Right forelimb (tissue), 1 donor: Measurements from ENCODE around the gene USF2.
"Not testable (repeated sequence)": the region's sequence is repeated elsewhere in the genome, so short reads cannot be mapped to it uniquely, and the experiment has no call there.

Experiments used
- DNase-seq: peaks from one replicate; pipeline ENCODE4 v3.0.0-alpha.2; 2018

Gene USF2

GRCh38 chr19:35268536-35269437 lies at the start of gene USF2:
Gene USF2, plus strand, starts transcription at chr19:35268962. Its CDS starts 140 bp downstream, at chr19:35269102.
- DNase-seq, result peak; percentile 75

DNA sequence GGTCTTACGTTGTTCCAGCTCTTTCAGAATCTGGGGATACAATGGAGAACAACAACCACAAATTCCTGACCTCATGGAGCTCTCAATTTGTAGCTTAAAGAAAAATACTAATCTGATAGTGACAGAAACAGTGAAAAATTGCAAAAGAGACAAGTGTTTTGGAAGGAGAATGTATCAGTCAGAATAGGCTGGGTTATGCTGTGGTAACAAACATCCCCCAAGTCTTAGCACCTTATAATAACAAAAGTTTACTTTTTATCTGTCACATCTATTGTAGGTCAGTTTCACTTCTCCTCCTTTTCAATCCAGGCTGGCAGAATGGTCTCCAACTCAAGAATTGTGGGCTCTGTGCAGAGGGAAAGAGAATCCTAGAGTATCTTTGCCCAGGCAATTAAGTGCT lies 49.8 kb upstream of the USF2 start:
- no peak for DNase-seq

GRCh38 chr19:35220315-35220921 lies 48.3 kb upstream of the USF2 start:
- DNase-seq, result no peak

DNA sequence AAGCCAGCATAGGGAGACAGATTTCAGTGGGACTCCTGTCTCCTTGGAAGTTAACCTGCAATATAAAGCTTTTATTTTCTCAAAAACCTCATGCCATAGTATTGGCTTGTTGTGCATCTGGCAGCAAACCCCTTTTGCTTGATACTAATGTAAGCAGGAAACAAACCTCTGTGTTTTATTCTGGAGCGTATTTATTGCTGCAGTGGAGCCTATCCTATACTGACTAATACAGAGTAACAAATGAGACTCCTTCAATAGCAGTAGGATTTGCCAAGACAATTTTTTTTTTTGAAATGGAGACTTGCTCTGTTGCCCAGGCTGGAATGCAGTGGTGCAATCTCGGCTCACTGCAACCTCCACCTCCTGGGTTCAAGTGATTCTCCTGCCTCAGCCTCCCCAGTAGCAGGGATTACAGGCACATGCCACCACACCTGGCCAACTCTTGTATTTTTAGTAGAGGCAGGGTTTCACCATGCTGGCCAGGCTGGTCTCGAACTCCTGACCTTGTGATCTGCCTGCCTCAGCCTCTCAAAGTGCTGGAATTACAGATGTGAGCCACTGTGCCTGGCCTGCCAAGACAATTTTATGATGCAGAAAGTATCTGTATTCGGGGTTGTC lies 47.7 kb upstream of the USF2 start:
- DNase-seq, result not testable (repeated sequence)

DNA sequence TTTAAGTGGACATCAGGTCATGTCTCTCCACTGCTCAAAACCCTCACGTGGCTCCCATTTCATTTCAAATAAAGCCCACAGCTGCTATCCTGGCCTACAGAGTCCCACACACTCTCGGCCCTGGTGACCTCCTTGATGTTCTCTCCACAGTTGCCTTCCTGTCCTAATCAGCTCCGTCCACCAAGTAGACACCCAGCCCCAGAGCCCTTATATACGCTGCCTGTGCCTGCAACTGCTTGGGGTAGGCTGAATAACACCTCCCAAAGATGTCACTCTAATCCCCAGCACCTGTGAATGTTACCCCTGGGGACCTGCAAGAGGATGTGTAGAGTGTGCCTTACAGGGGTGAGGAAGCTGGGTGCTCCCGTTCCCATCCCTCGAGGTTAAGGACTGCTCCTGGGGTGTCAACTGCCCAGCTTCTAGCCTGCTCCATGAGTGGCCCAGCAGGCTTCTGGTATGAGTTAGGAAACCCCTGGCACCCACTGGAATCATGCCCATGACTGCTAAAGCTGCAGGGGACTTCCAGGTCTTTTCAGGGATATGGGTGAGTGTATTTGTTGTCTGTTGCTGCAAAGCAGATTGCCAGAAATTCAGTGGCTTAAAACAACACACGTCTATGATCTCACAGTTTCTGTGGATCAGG lies 46.3 kb upstream of the USF2 start:
- DNase-seq, result no peak

DNA sequence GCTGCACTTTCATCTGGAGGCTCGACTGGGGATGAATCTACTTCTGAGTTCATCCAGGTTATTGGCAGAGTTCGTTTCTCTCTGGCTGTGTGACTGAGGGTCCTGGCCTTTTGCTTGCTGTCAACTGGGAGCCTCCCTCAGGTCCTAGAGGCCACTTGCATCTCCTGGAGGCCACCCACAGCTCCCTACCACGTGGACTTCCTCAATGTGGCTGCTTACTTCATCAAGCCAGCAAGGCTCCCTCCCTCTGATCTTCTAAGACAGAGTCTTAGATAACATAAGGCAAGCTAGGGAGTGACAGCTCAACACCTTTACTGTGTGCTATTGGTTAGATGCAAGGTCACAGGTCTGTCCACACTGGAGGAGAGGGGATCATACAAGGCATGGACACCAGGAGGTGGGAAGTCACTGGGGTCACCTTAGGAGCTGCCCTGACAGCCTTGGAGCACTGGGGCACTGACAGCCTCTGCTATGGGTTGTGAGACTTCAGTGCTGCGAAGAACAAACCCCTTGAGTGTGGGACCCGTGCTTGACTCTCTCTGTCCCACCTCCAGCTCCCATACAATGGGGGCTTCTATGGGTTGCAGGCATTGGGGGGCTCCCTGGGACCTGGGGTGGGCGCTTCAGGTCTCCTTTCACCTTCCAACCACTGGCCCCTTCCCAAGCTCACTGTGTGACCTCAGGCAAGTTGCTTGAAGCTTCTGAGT lies 45.5 kb upstream of the USF2 start:
- no peak for DNase-seq

GRCh38 chr19:35223862-35224505 lies 44.8 kb upstream of the USF2 start:
- DNase-seq, result no peak

DNA sequence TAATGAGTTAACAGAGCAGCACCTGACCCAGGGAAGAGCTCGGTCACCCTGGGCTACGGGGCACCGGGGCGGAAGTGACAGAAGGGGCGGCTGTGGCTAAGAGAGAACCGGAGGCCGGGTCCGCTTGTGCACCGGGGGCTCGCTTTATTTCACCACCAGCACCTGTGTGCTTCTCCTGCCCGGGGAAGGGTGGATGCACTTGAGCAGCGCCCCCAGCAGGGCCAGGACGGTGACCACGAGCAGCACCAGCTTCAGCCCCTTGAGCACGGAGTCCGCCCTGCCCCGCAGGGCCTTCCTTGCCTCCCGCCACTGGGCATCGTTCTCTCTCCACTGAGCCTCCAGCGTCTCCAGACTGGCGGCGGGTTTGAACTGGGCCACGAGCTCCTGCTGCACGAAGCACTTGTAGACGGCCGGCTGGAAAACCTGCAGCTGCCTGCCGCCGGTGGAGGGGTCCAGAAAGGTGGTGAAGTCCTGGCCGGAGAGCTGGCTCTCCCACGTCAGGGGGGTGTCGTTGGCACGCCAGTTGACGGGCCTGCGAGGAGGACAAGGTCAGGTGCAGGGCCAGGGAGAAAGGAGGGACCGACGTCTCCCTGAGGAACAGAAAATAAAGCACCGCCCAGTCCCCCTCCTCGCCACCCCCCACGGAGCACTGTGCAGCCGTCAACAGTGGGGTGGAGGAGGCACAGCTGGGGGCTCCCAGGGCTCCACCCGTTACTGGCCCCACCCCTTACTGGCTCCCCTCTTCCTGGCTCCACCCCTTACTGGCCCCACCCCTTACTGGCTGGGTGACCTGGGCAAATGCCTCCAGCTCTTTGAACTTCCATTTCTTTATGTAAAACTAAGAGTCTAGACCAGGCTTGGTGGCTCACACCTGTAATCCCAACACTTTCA lies 43.8 kb upstream of the USF2 start:
- no peak for DNase-seq

GRCh38 chr19:35225951-35226350 lies 42.8 kb upstream of the USF2 start:
- no peak for DNase-seq

- DNase-seq, result no peak
Measured at GRCh38 chr19:35226748-35227147, 42.0 kb upstream of the USF2 start.

DNA sequence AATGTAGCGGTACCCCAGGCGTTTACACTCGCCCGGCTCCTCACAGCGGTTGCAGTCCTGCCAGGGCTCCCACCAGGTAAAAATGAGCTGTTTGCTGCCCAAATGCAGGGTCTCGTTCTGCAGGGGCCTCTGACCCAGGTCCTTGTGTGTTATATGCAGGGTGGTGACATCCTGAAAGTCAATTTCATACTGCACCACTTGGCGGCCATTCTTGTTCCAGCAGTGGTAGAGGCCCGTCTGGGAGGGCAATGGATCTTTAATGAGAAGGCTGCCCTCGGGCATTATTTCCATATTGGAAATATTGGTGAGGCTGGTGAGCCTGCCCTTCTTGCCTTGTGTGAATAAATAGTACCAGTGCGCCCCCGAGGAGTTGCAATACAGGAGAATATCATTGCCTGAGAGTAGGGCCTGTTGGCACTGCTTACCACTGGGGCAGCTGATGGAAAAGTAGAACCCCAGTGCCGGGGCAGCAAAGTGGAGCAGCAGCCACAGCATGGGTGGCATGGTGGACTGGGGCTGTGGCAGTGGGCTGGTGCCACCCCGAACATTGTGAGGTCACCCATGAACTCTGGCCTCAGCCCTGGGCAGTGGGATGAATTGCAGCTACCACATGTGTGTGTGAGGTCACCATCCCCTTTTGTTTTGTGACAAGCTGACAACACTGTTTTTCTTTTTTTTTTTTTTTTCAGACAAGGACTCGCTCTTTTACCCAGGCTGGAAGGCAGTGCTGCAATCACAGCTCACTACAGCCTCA lies 40.4 kb upstream of the USF2 start, which contains the start of gene FAM187B:
Gene FAM187B (minus strand): TSS at position 563 of the 754 bp plus-strand sequence. CDS start 59 bp downstream, at position 504.
- DNase-seq, result no peak

GRCh38 chr19:35229601-35230000 lies 39.2 kb upstream of the USF2 start:
- no peak for DNase-seq

GRCh38 chr19:35231956-35232645 lies 36.7 kb upstream of the USF2 start:
- no peak for DNase-seq

DNA sequence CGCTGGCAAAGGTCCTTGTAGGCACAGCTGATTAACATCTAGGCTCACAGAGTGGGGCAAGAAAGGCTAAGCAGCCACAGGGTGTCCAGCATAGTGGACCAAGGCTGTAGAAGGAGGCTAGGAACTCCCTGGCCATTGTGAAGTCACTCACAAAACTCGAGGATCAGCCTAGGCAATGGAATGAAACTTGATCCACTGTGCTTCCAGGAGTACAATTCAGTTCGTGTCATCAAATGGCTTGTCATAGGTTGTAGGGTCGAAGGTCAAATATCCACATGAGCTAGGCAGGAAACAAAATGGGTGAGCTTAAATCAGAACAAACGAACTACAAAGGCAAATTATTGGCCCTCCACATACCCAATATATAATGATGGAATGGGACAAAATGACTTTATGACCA lies 35.9 kb upstream of the USF2 start:
- DNase-seq, result no peak

DNA sequence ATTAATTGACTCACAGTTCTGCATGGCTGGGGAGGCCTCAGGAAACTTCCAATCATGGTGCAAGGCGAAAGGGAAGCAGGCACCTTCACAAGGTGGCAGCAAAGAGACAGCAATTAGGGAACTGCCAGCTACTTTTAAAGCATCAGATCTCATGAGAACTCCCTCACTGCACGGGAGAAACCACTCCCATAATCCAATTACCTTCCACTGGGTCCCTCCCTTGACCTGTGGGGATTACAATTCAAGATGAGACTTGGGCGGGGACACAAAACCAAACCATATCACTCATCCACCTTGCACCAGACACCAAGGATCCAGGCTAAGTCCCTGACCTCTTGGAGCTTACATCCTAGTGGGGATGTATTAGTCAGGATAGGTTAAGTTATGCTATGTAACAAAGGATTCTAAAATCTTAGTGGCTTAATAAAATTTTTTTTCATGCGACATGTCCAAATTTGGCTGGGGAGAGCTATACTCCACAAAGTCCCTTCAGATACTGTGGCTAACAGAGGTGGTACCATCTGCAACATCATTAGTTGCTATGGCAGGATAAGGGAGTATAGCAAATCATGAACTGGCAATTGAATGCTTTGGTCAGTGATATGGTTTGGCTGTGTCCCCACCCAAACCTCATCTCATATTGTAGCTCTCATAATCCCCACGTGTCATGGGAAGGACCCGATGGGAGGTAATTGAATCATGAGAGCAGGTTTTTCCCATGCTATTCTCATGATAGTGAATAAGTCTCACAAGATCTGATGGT lies 31.9 kb upstream of the USF2 start:
- no peak for DNase-seq

DNA sequence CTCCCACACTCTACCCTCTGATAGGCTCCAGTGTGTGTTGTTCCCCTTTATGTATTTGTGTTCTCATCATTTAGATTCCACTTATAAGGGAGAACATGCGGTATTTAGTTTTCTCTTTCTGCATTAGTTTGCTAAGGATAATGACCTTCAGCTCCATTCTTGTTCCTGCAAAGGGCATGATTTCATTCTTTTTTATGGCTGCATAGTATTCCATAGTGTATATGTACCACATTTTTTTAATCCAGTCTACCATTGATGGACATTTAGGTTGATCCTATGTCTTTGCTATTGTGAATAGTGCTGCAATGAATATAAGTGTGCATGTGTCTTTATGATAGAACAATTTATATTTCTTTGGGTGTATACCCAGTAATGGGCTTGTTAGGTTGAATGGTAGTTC lies 29.2 kb upstream of the USF2 start:
- DNase-seq, result not testable (repeated sequence)

DNA sequence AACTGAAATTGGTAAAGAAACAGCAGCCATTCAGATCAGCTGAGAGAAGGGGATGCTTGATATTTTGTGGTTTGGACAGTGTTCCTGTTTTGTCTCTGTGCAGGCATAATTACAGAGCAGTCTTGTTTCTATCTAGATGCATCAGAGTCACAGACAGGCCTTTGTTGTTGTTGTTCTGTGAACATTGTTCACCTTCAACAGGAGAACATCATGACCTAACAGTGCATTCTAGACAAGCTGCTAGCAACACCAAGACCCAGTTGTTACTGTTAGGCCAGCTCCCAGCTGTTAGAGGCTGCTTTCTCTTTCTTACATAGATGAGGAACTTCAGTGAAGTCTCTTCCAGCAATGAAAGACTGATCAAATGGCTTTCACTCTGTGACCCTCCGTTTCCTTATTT lies 28.4 kb upstream of the USF2 start:
- DNase-seq, result no peak

DNA sequence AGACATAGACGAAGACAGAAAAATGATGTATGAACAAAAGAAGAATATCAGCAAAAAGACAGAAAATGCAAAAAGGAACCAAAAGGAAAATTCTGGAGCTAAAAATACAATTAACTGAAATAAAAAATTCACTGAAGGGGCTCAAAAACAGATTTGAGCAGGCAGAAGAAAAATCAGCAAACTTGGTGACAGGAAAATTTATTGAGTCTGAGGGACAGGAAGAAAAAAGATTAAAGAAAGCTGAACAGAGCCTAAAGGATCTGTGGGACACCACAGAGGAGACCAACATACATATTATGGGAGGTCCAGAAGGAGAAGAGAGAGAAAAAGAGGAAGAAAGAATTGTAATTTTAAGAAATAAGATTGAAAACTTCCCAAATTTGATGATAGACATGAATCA lies 27.3 kb upstream of the USF2 start:
- no peak for DNase-seq
